Iris pigment epithelial cell (primary cell): ENCODE data around the gene STIM1.
A peak's percentile ranks its signal among the peaks of the same experiment; 100 is the strongest.

Experiments used
- DNase-seq: peaks from one replicate; pipeline ENCODE4 v3.0.0-alpha.2; 2011; ENCODE audit warnings: low read depth

STIM1 gene

DNA sequence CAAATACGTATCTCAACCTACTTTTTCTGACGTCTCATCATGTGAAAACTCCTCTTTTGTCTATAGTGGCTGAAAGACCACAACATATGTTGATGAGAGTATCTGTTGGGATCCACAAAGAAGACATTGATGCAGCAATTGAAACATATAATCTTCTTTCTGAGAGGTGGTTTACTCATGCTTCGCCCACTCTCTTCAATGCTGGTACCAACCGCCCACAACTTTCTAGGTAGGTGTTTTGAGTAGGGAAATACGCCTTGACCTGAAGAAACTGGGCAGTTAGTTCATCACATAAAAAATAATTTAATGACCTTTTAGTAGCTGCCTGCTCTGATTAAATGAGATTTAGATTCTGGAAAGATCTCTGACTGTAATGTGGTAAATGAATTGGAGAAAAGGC is 256.4 kb downstream of the STIM1 start:
- DNase-seq, result no peak

DNA sequence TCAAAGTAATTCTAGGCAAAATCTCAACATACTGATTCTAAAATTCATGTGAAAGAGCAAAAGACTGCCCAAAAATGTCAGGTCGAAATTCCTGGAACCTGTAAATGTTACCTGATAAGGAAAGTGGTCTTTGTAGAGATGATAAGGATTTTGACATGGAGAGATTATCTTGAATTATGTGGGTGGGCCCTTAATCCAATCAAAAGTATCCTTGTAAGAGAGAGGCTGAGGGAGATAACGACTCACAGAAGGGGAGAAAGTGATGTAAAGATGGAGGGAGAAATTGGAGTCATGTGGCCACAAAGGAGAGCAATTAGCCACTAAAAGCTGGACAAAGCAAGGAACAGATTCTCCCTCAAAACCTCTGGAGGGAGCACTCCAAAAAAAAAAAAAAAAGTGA is 259.7 kb downstream of the STIM1 start:
- no peak for DNase-seq

DNA sequence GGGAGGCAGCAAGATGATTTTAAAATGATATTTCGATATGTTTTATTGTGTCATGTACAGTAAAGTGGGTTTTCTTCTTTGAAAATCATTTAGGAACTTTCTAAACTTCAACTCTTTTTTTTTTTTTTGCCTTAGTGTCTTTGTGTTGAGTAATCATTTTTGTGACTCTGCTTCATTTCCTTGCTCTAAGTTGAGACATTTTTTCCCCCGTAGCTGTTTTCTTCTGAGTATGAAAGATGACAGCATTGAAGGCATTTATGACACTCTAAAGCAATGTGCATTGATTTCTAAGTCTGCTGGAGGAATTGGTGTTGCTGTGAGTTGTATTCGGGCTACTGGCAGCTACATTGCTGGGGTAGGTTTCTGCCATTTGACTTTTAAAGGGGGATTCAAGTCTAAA is 262.6 kb downstream of the STIM1 start:
- DNase-seq, result peak; percentile 83

DNA sequence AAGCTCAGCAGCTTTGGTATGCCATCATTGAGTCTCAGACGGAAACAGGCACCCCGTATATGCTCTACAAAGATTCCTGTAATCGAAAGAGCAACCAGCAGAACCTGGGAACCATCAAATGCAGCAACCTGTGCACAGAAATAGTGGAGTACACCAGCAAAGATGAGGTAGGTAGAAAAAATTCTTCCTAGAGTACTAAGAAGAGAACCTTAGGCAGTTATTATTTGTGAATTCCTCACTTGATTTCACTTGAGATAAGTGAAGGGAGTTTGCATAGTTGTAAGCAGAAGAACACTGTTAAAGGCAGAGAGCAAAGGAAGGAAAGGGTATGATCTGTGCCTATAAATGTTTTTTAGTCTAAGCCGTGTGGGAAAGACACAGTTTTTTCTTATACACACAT is 267.8 kb downstream of the STIM1 start:
- DNase-seq, result no peak

DNA sequence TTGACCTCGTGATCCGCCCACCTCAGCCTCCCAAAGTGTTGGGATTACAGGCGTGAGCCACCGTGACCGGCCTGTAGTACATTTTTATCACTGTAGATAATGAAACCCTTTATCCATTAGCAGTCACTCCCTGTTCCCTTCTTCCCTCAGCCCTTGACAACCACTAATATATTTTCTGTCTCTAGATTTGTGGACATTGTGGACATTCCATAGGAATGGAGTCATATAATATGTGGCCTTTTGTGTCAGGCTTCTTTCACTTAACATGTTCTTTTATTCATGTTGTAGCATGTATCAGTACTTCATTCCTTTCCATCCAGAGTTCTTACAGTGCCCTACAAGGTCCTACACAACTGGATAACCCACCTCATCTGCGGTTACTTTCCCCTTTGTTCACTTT is 269.7 kb downstream of the STIM1 start:
- DNase-seq, result peak; percentile 43

DNA sequence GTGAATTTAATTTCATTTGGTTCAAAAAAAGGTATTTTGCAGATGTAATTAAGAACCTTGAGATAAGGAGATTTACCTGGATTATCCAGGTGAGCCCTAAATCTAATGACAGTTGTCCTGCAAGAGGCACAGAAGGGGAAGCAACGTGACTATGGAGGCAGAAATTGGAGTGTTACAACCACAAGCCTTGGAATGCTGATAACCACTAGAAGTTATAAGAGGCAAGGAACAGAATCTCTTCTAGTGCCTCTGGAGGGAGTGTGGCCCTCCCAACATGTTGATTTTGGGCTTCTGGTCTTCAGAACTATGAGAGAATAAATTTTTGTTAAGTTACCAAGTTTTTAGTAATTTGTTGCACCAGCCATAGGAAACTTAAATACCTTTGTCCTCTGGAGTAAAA is 271.9 kb downstream of the STIM1 start:
- no peak for DNase-seq

DNA sequence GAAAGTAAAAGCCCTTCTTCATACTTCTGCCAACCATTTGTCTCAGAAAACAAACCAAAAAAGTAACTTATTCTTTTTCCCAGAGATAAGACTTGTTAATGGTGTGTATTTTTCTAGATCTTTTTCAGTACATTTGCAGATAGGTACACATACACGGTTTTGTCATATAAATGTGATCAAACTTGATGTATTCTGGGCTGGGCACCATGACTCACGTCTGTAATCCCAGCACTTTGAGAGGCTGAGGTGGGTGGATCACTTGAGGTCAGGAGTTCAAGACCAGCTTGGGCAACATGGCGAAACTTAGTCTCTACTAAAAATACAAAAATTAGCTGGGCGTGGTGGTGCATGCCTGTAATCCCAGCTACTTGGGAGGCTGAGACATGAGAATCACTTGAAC is 274.8 kb downstream of the STIM1 start:
- peak; percentile 29 for DNase-seq

- DNase-seq, result peak; percentile 83
Observed at GRCh38 chr11:4134806-4135205, 279.3 kb downstream of the STIM1 start.

- no peak for DNase-seq
Observed at GRCh38 chr11:4138497-4138896, 283.0 kb downstream of the STIM1 start.

DNA sequence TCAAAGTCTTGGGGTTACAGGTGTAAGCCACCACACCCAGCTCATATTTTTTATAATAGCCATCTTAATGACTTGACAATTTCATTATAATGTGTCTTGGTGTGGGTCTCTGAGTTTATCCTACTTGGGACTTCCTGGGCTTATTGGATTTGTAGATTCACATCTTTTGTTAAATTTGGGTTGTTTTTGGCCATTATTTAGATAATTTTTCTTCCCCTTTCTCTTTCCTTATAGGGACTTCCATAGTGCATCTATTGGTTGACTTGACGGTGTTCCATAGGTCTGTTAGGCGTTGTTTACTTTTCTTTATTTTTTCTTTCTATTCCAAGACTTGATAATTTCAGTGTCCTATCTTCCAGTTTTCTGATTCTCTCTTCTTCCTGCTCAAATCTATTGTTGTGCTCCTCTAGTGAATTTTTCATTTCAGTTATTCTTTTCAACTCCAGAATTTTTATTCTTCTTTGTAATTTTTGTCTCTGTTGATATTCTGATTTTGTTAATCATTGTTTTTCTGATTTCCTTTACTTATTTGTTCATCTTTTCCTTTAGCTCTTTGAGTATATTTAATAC is 284.7 kb downstream of the STIM1 start:
- DNase-seq, result no peak
